DMS153 (cell line): ENCODE data around the gene TMEM132D.

ENCODE experiments used
- DNase-seq: peaks from one replicate; lab custom pipeline; 2025; lab: John Stamatoyannopoulos, UW

TMEM132D gene

DNA sequence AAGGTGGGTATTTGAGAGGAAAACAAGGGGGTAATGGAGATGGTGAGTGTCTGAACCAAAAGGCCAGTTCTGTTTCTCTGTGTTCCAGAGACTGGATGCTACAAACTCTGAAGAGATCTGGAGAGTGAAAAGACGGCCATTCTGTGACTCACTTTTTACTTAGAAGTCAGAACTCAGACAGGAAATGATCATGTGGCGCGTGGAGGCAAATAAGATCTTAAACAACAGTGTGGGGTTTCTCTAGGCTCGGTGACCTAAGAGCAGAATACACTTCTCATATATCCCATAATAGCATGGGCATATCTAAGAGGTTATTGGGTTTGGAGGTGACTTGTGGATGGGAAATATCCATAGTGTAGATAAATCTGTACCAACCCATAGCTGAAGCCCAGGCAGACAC lies 463.5 kb downstream of the TMEM132D start:
- no peak for DNase-seq

DNA sequence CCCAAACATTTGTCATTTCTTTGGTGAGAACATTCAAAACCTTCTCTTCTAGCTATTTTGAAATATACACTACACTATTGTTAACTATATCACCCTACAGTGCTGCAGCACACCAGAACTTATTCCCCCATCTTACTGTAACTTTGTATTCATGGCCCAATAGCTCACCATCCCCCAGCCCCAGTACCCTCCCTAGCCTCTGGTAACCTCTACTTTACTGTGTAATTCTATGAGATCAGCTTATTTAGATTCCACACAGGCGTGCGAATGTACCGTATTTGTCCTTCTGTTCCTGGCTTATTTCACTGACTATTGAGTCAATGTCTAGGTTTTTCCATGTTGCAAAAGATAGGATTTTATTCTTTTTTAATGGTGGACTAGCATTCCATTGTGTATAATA lies 469.0 kb downstream of the TMEM132D start:
- no peak for DNase-seq

DNA sequence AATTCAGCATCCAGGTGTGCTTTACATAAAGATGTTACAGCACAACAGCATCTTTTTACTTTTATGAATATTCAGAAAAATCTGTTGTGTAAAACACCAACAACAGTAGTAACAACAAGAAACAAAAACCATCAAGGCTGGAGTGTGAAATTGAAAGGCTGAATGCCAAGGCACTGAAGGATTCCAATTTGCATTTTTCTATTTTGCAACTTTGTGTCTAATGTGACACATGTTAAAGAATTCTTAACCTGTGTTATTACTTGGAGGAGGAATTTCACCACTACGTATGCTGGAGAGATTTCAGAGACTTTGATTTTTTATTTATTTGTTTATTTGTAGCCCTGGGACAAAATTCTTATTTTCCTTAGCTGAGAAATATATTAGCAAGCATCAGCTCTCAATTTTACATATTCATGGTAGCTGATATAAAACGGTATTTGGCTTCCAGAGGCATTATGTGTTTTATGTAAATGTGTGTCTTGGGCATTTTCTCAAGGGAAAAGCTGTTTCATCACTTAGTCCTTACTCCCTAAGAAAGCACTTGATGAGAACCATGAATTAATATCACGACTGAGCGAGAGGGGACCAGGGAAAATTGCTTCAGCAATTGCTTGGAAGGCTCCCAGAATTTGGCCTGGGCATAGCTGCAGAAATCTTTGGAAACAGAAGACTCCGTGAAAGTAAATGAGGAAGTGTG lies 475.4 kb downstream of the TMEM132D start:
- no peak for DNase-seq

DNA sequence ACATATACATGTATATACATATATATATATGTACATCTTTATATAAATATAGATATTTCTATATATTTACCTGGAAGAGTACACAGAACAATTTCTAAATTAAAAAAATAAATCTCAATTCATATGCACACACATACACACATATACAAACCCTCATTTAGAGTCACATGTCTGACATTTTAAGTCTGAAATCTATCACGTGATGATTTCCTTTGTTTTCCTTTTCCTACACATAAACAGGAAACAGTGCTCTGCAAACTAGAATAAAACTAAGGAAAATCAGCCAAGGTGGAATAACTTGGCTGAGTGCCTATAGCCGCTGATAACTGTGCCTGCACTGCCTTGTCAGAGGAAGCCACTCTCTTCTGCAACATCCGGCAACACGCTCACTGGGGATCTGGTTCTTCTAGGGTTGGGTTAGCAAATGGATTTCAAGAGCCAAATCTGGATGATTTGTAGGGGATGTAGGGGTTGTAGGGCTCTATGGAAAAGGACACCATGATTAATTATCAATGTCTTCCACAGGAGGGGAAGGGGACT lies 480.7 kb downstream of the TMEM132D start:
- no peak for DNase-seq

DNA sequence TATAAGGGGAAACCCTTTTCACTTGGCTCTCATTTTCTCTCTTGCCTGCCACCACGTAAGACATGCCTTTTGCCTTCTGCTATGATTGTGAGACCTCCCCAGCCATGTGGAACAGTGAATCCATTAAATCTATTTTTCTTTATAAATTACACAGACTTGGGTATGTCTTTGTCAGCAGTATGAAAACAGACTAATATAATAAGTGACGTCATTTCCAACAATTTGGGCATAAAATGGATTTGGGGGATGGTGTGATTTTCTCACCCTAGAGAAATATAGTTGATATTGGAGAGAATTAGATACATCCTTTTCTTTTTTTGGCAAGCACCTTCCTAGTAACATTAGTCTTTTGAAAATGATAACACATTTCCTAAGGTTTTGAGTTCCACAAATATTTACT lies 490.5 kb downstream of the TMEM132D start:
- no peak for DNase-seq

DNA sequence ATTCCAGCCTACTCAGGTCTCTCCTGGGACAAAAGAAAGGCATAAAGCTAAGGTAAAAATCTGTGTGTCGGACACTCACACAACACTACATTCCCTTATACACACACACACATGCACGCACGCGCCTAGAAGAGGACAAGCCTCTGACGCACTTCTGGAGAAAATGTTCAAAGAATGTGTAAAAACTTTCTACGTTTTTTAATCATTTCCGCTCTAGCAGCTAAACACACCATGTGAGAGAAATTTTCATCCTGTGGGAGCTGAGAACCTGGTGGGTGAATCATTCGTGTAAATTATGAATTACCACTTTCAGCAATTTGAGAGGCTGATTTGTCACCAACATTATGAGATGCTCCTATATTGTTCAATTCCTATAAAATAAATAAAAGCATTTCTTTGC lies 494.5 kb downstream of the TMEM132D start:
- DNase-seq: no peak

DNA sequence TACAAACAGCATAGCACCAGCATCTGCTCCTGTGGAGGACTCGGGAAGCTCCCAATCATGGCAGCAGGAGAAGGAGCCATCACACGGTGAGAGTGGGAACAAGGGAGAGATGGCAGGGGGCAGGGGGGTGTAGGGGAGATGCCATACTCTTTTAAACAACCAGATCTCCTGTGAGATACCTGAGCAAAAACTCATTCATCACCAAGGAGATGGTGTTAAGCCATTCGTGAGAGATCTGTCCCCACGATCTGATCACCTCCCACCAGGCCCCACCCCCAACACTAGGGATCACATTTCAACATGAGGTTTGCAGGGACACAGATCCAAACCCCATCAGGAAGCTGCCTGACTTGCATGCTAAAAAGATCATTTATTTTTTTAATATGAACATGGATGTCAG lies 499.3 kb downstream of the TMEM132D start:
- no peak for DNase-seq

DNA sequence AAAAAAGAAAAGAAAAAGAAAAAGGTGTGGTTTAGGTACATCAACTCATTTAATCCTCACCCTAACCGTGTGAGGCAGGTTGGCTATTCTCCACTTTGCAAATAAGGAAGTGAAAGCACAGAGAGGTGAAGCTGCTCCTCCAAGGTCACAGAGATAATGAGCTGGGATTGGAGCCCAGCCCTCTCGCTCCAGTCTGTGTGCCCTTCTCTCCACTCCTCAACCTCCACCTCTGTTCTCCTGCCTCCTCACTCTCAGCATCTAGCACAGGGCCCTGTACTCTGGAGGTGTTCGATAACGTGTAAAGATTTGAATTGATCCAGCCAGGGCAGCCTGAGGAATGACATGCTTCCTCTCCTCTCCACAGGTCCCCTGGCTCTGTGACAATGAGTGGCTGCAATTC lies 502.3 kb downstream of the TMEM132D start:
- no peak for DNase-seq

DNA sequence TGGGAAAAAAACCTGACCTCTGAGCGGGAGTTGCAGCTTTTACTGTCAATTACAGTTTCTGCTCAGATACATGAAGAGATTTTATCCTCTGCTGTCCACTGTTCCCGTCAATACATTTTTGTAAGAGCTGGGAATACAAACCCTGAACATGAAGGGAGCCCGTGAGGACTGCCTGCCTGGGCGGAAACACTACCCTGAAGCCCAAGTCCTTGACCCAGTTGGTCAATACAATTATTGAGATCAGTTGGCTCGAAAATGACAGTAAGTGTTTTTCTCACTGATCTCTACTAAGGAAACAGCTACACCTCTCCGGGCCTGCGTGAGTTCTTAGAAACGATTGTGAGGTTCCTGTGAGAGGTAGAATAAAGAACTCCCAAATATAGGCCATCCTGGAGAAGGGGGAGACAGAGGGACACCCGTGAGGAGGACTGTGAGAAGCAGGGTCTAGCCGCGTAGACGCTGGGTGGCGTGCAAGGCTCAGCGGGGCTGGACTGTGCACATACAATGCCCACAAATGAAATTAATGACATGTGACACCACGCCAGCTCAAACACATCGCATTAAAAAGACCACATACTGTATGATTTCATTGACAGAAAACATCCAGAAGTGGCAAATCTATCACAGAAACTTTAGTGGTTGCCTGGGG lies 509.5 kb downstream of the TMEM132D start:
- DNase-seq: no peak

DNA sequence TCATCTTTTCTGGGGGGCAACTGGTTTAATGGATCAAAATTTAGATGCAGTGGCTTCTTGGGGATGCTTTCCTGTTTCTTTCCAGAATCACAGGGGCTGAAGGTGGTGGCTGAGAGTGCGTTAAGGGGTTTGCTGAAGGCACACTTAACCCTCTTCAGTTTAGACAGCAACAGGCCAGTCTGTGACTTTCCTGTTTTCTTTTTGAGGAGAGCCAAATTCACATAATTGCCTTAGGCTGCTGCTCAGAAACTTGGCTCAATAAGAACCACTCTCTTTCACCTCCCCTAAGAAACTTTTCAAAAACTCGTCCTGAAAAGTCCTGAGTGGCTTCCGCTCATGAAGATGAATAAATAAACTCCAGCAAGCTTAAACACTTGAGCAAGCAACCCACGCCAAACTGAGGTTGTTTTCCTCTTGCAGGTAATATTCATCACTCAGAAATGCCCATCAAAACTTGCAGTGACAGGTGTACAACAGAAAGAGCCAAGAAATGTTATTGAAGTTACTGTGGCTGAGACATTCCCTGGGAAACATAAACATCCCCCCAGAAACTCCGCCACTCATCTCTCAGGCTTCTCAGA lies 510.4 kb downstream of the TMEM132D start:
- DNase-seq: no peak

DNA sequence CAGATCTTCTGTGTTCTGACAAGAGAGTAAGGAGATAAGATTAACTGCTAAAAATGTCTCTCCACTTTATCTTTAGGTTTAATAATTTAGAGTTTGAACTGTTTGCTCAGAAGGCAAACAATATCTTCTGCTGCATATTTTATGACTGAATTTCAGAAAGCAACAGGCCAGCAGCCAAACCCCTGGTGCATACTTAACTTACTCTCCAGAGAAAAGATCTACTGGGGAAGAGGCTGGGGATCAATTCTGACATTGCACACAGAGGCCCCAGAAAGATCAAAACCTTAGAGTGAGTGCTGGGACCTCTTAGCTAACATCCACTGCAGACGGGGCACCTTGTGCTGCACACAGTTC lies 518.2 kb downstream of the TMEM132D start:
- no peak for DNase-seq

DNA sequence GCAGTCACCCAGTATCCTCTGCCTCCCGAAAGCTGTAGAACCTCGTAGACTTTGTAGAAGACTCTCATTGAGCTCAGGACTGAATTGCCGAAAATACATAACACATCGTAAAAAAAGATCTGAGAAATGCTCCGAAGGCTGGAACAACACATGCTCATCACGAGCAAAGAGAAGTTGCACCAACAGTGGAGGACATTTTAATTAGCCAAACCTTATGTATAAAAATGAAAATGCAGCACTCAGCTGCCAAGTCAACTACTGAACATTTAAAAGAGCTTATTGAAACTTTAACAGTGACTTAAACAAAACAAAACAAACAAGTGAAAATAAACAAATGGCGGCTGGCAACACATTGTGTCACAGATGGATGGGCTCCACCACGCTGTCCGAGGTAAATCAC lies 519.9 kb downstream of the TMEM132D start:
- DNase-seq: no peak

DNA sequence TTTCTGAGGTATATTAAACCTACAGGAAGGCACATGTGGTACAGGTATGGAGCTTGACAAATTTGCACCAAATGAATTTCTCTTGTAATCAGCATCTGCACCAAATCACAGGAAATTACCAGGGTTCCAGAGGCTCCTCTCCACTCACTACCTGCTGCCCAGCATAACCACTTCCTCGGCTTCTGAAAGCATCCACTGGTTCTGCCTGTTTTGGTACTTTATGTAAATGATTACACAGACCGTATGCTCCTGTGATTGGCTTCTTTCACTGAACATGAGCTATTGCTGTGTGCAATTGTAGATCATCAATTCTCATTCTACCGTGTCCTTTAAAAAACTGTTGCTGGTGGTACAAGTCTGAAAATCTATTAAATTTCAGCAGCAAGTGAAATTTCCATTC lies 522.1 kb downstream of the TMEM132D start:
- no peak for DNase-seq

DNA sequence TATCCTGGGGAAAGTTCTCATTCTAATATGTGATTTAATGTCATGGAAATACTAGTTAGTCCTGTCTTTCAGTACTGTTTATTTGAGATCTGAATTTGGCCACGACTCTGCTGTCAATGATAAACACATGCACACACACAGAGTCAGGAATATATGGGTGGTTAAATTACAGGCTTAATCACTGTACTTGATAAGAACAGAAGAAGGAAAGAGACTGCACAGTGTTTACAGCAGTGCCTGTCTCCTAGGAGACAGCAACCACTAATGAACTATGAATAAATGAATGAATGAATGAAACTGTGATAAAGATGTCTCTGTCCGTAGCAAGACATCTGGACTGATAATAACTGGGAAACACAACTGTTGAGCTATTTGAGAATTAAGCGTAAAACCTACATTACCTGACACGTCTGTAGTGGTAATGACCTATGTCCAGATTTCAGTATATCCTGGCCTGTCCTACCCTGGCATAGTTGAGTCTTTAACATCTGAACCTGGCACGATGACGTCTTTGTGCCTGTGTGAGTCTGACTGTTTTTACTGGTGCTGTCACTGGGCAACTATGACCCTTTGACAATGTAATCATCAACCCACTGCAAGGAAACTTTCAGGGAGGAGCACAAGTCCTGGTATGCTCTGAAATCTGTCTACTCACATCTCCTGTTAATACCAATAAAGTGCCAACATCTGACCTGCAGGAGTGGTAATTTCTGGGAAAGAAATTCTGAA lies 524.6 kb downstream of the TMEM132D start:
- DNase-seq: no peak

DNA sequence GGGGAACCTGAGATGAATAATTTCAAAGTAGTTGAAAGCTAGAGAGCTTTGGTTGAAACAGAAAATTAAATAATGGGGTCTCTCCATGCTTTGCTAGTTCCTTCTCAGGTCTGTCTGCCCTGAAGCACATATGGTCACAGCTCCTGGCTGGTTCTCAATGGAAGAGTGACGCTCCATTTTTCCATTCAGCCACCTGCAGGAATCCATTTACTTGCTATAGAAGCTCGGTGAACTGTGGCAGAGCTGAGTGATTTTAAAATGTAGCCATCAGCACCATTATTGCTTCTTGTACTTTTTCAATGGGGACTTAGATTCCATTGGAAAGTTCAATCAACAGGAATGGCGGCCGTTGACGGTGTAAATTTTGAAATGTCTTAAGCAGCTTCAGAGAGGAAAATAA lies 525.3 kb downstream of the TMEM132D start:
- no peak for DNase-seq

DNA sequence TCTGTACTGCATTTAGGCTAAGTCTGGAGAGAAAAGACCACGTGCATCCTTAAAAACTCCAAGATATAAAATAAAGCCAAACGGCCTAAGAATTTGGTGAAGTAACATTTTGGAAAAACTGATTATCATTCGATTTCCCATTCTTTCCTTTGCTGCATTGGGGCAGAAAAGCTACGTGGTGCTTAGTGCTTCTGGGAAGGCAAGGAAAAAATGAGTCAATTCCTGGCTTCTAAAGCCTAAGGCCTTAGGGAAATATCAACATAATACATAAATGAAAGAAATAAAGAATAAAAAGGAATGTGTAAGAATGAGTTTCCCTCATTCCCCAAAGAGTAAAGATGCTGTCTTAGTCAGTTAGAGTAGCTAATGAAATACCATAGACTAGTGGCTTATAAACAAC lies 530.1 kb downstream of the TMEM132D start:
- DNase-seq: no peak

DNA sequence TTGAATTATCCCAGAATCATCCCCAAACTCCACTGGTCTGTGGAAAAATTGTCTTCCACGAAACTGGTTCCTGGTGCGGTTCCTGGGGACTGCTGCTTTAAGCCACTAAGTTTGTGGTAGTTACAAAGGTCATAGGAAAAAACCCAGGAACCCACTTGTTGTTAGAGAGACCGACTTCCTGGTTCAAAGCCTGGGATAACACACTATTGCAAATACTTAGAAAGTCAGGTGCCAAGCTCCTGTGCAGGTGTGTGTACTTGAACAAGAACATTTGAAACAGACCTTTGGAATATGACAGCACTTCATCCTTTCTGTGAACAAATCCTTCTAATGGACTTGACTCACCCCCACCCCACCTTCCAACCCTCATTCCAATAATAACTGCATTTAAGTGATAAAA lies 530.9 kb downstream of the TMEM132D start:
- DNase-seq: no peak

DNA sequence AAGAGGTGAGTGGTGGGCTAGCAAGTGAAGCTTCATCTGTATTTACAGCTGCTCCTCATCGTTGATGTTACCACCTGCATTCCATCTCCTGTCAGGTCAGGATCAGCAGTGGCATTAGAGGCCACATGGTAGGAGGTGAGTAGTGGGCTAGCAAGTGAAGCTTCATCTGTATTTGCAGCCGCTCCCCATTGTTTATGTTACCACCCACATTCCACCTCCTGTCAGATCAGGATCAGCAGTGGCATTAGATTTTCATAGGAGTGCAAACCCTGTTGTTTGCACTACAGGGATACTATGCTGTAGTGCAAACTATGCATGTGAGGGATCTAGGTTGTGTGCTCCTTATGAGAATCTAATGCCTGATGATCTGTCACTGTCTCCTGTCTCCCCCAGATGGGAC lies 531.5 kb downstream of the TMEM132D start:
- no peak for DNase-seq

DNA sequence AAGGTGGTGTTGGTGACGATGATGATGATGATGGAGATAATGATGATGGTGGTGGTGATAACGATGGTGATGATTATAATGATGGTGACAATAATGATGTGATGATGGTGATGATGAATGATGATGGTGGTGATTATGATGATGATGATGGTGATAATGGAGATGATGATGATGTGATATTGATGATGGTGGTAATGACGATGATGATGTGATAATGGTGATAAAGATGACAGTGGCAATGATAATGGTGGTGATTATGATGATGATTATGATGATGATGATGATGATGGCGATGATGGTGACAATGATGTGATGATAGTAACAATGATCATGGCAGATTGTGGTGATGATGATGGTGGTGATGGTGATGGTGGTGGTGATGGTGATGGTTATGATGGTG lies 532.6 kb downstream of the TMEM132D start:
- no peak for DNase-seq

DNA sequence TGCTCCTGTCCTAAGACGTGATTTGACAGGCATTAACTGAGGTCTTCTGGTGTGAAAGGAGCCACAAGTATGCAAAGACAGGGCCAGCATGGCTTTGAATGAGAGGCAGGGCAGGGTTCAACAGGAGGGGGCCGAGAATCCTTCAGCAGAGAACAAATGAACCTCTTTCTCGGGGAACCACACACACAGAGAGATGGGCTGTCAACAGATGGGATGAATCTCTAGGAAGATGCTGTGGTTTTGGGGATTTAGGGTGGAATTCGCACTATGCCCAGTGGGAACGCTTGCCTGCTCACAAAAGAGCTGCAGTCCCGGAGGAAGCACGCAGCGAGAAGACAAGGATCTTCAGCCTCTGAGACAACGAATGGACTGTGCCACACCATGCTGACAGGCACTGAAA lies 537.2 kb downstream of the TMEM132D start:
- no peak for DNase-seq

DNA sequence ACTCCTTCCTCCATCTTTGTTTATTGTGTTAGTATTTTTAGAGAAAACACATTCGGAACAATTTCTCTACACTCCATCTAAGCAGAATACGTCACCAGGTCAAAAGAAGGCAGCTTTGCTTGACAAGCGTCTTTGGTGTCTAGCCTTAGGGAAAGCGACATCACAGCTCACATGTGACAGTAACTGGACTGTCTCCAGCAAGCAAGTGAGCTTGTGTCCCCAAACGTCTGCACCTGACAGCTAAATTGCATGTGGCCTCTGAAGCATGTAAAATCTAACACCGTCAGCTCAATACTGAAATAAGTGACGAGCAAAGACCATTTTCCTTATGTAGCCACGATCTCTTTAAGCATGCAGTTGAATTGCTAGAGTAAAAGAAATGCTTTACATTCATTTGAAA lies 540.8 kb downstream of the TMEM132D start:
- no peak for DNase-seq

DNA sequence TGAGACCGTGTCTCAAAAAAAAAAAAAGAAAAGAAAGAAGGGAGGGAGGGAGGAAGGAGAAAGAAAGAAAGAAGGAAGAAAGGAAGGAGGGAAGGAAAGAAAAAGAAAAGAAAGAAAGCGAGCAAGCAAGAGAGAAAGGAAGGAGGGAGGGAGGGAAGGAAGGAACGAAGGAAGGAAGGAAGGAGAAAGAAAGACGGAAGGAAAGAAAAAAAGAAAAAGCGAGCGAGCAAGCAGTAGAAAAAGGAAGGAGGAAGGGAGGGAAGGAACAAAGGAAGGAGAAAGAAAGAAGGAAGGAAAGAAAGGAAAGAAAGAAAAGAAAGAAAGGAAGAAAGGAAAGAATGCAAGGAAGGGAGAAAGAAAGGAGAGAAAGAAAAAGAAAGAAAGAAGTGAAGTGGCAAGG lies 546.6 kb downstream of the TMEM132D start:
- DNase-seq: no peak

DNA sequence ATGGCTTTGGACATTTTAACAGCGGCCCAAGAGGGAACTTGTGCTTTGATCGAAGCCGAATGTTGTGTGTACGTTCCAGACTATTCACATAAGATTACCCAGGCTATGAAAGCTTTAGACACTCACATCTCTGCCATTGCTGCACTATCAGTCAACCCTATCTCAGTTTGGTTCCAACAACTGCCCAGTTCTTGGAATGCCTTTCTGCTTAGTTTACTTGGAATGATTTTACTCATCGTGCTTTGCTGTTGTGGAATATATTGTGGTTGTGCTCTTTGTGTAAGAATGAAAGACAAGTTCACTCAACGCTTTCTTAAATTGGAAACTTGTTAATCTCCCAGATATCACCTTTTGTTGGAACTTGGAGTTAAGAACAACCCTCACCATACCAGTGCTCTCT lies 552.3 kb downstream of the TMEM132D start:
- DNase-seq: no peak
